HG03521 (cell line): ENCODE data around the gene ABCA2.
A peak's percentile ranks its signal among the peaks of the same experiment; 100 is the strongest.

ENCODE experiments used
- ATAC-seq: cut with Tn5 transposase; IDR thresholded peaks from one replicate; pipeline ENCODE4 v1.9.1; 2021; ENCODE audit warnings: mild to moderate bottlenecking, moderate library complexity; ENCODE audit not compliant: unreplicated experiment

The ABCA2 gene

GRCh38 chr9:137027369-137028262 lies at the start of gene ABCA2:
Gene ABCA2 (minus strand): TSS chr9:137028237. CDS start chr9:137028140, 97 bp downstream.
- peak; percentile 4 for ATAC-seq

GRCh38 chr9:137077010-137077747 lies 49.1 kb upstream of the ABCA2 start, which contains the start of gene UAP1L1:
Gene UAP1L1 (plus strand): TSS chr9:137077517. CDS start chr9:137077533, 16 bp downstream.
- peak; percentile 62 for ATAC-seq

GRCh38 chr9:137076636-137077009 lies 48.6 kb upstream of the ABCA2 start:
- no peak for ATAC-seq

- ATAC-seq, result no peak
Observed at GRCh38 chr9:137075275-137075775, 47.3 kb upstream of the ABCA2 start.

GRCh38 chr9:137074657-137075274 lies 46.7 kb upstream of the ABCA2 start:
- ATAC-seq, result no peak

GRCh38 chr9:137073992-137074399 lies 46.0 kb upstream of the ABCA2 start:
- no peak for ATAC-seq

GRCh38 chr9:137071282-137071681 lies 43.2 kb upstream of the ABCA2 start:
- ATAC-seq, result no peak

- ATAC-seq, result peak; percentile 8
Observed at GRCh38 chr9:137070906-137071275, 42.9 kb upstream of the ABCA2 start.

GRCh38 chr9:137070201-137070905 lies 42.3 kb upstream of the ABCA2 start, which contains the start of gene SAPCD2:
Gene SAPCD2 (minus strand): TSS chr9:137070557. CDS start chr9:137070460, 97 bp downstream.
- ATAC-seq, result peak; percentile 57

GRCh38 chr9:137069508-137070091 lies 41.6 kb upstream of the ABCA2 start:
- ATAC-seq, result peak; percentile 12

- no peak for ATAC-seq
Observed at GRCh38 chr9:137068539-137069507, 40.8 kb upstream of the ABCA2 start.

- no peak for ATAC-seq
Observed at GRCh38 chr9:137067860-137068538, 40.0 kb upstream of the ABCA2 start.

- no peak for ATAC-seq
Observed at GRCh38 chr9:137066096-137066861, 38.2 kb upstream of the ABCA2 start.

- no peak for ATAC-seq
Observed at GRCh38 chr9:137065336-137065967, 37.4 kb upstream of the ABCA2 start.

- no peak for ATAC-seq
Observed at GRCh38 chr9:137064880-137065164, 36.8 kb upstream of the ABCA2 start.

- ATAC-seq, result no peak
Observed at GRCh38 chr9:137064027-137064879, 36.2 kb upstream of the ABCA2 start.
